HEK293 (cell line): ENCODE measurements around the gene HECTD3.

Experiments
- CTCF ChIA-PET: fragments of 350-600 bp; formaldehyde crosslinking; extraction: SDS; loops from one replicate; lab custom pipeline; 2021; ENCODE audit warnings: antibody characterized with exemption; lab: Yijun Ruan, JAX
- POLR2A ChIA-PET: fragments of 300-600 bp; formaldehyde crosslinking; extraction: SDS; loops from one replicate; lab custom pipeline; 2020; ENCODE audit warnings: antibody characterized with exemption, inconsistent platforms; lab: Yijun Ruan, JAX
- H3K27ac ChIP-seq: fragments of 200-500 bp; sonication (Bioruptor generic); 2 replicates; pipeline ENCODE4 v1.5.1; 2014; ENCODE audit warnings: low read depth, low read length, control low read depth, inconsistent platforms; ENCODE audit errors: extremely low read depth
- H3K36me3 ChIP-seq, 2 experiments: fragments of 200-500 bp in 1 of 2; sonication (Bioruptor generic) in 1 of 2; 1 replicate in 1 of 2; 2 replicates in 1 of 2; pipeline ENCODE4 v1.5.1; 2014 to 2017; ENCODE audit warnings: inconsistent platforms in 2 of 2, low read length in 2 of 2; ENCODE audit not compliant: control insufficient read depth in 2 of 2, insufficient read depth in 1 of 2
- H3K4me1 ChIP-seq: fragments of 200-500 bp; sonication (Bioruptor generic); 2 replicates; pipeline ENCODE4 v1.5.1; 2014; ENCODE audit warnings: mild to moderate bottlenecking, low read length, inconsistent platforms; ENCODE audit not compliant: control insufficient read depth, insufficient read depth
- H3K4me3 ChIP-seq: 2 replicates; pipeline ENCODE4 v1.5.1; 2011; ENCODE audit warnings: low read depth, mild to moderate bottlenecking, control low read depth, low read length, moderate library complexity
- H3K9me3 ChIP-seq: fragments of 200-500 bp; sonication (Bioruptor generic); 2 replicates; pipeline ENCODE4 v1.5.1; 2014; ENCODE audit warnings: low read depth, low read length, inconsistent platforms; ENCODE audit not compliant: control insufficient read depth, insufficient read depth
- GLI2 ChIP-seq: fragments of 450-650 bp; formaldehyde crosslinking; IDR thresholded peaks from 2 replicates; pipeline ENCODE4; 2017; ENCODE audit warnings: missing biosample characterization, missing genetic modification characterization, low read depth, borderline replicate concordance
- MEIS1 ChIP-seq: sonication (generic); formaldehyde crosslinking; IDR thresholded peaks from 2 replicates; pipeline ENCODE4 v1.8.1; 2022; ENCODE audit warnings: missing genetic modification reagents, mild to moderate bottlenecking, borderline replicate concordance
- MZF1 ChIP-seq: fragments of 450-650 bp; formaldehyde crosslinking; IDR thresholded peaks from 2 replicates; pipeline ENCODE4 v1.5.1; 2017; ENCODE audit warnings: missing biosample characterization, missing genetic modification characterization, borderline replicate concordance
- SCRT1 ChIP-seq: fragments of 450-650 bp; formaldehyde crosslinking; IDR thresholded peaks from 2 replicates; pipeline ENCODE4 v1.5.1; 2016; ENCODE audit warnings: missing biosample characterization, missing genetic modification characterization, borderline replicate concordance
- TRIM28 ChIP-seq: IDR thresholded peaks from 2 replicates; pipeline ENCODE4 v1.6.1; 2011; ENCODE audit warnings: low read length, control low read depth, borderline replicate concordance
- ZBTB21 ChIP-seq: fragments of 450-650 bp; formaldehyde crosslinking; IDR thresholded peaks from 2 replicates; pipeline ENCODE4 v1.5.1; 2017; ENCODE audit warnings: missing biosample characterization, missing genetic modification characterization
- ZBTB48 ChIP-seq: fragments of 450-650 bp; formaldehyde crosslinking; IDR thresholded peaks from 2 replicates; pipeline ENCODE4 v1.5.1; 2016; ENCODE audit warnings: missing biosample characterization, missing genetic modification characterization
- ZIC2 ChIP-seq: fragments of 450-650 bp; formaldehyde crosslinking; IDR thresholded peaks from 2 replicates; pipeline ENCODE4 v1.5.1; 2016; ENCODE audit warnings: missing biosample characterization, missing genetic modification characterization
- ZNF132 ChIP-seq: fragments of 450-650 bp; formaldehyde crosslinking; IDR thresholded peaks from 2 replicates; pipeline ENCODE4 v1.5.1; 2017; ENCODE audit warnings: missing biosample characterization, missing genetic modification characterization, borderline replicate concordance
- ZNF239 ChIP-seq: fragments of 450-650 bp; formaldehyde crosslinking; IDR thresholded peaks from 2 replicates; pipeline ENCODE4 v1.5.1; 2016; ENCODE audit warnings: missing biosample characterization, missing genetic modification characterization
- ZNF292 ChIP-seq: fragments of 450-650 bp; formaldehyde crosslinking; IDR thresholded peaks from 2 replicates; pipeline ENCODE4 v1.5.1; 2016; ENCODE audit warnings: low read depth, missing biosample characterization, missing genetic modification characterization, borderline replicate concordance
- ZNF423 ChIP-seq: fragments of 450-650 bp; formaldehyde crosslinking; IDR thresholded peaks from 2 replicates; pipeline ENCODE4 v1.5.1; 2016; ENCODE audit warnings: missing biosample characterization, missing genetic modification characterization
- ZNF433 ChIP-seq: fragments of 450-650 bp; formaldehyde crosslinking; IDR thresholded peaks from 2 replicates; pipeline ENCODE4 v1.5.1; 2016; ENCODE audit warnings: missing biosample characterization, missing genetic modification characterization, low read depth
- ZNF501 ChIP-seq: fragments of 450-650 bp; formaldehyde crosslinking; IDR thresholded peaks from 2 replicates; pipeline ENCODE4 v1.5.1; 2016; ENCODE audit warnings: missing biosample characterization, missing genetic modification characterization
- ZNF561 ChIP-seq: fragments of 450-650 bp; IDR thresholded peaks from 2 replicates; pipeline ENCODE4 v1.5.1; 2018; ENCODE audit warnings: missing biosample characterization, missing genetic modification characterization, borderline replicate concordance
- ZNF571 ChIP-seq: fragments of 450-650 bp; formaldehyde crosslinking; IDR thresholded peaks from 2 replicates; pipeline ENCODE4 v1.5.0; 2017; ENCODE audit warnings: missing biosample characterization, missing genetic modification characterization
- ZNF600 ChIP-seq: fragments of 450-650 bp; formaldehyde crosslinking; IDR thresholded peaks from 2 replicates; pipeline ENCODE4 v1.5.1; 2016; ENCODE audit warnings: missing biosample characterization, missing genetic modification characterization
- ZNF654 ChIP-seq: fragments of 450-650 bp; formaldehyde crosslinking; IDR thresholded peaks from 2 replicates; pipeline ENCODE4 v1.5.1; 2016; ENCODE audit warnings: low read depth, missing biosample characterization, missing genetic modification characterization
- ZNF660 ChIP-seq: fragments of 450-650 bp; IDR thresholded peaks from 2 replicates; pipeline ENCODE4 v1.5.1; 2018; ENCODE audit warnings: missing biosample characterization, mild to moderate bottlenecking, missing genetic modification characterization
- ZNF670 ChIP-seq: fragments of 450-650 bp; formaldehyde crosslinking; IDR thresholded peaks from 2 replicates; pipeline ENCODE4 v1.5.1; 2016; ENCODE audit warnings: missing biosample characterization, missing genetic modification characterization, low read depth
- ZNF785 ChIP-seq: fragments of 450-650 bp; formaldehyde crosslinking; IDR thresholded peaks from 2 replicates; pipeline ENCODE4 v1.5.1; 2016; ENCODE audit warnings: missing biosample characterization, missing genetic modification characterization
- TF ChIP-seq, protein P1 (sequence below): fragments of 450-650 bp; formaldehyde crosslinking; IDR thresholded peaks from 2 replicates; pipeline ENCODE4 v1.5.1; 2016; ENCODE audit warnings: missing biosample characterization, missing genetic modification characterization
- TF ChIP-seq, protein P2 (sequence below): fragments of 450-650 bp; formaldehyde crosslinking; conservative IDR thresholded peaks from 2 replicates; pipeline ENCODE4 v1.5.1; 2016; ENCODE audit warnings: low read depth, missing biosample characterization, missing genetic modification characterization
- TF ChIP-seq, protein P3 (sequence below): fragments of 450-650 bp; IDR thresholded peaks from 2 replicates; pipeline ENCODE4 v1.5.1; 2018; ENCODE audit warnings: missing biosample characterization, missing genetic modification characterization
- TF ChIP-seq, protein P4 (sequence below): fragments of 450-650 bp; formaldehyde crosslinking; IDR thresholded peaks from 2 replicates; pipeline ENCODE4 v1.5.1; 2016; ENCODE audit warnings: missing biosample characterization, missing genetic modification characterization, low read depth
- TF ChIP-seq, protein P5 (sequence below): fragments of 450-650 bp; formaldehyde crosslinking; IDR thresholded peaks from 2 replicates; pipeline ENCODE4 v1.5.1; 2017; ENCODE audit warnings: missing biosample characterization, missing genetic modification characterization

HECTD3 gene

DNA sequence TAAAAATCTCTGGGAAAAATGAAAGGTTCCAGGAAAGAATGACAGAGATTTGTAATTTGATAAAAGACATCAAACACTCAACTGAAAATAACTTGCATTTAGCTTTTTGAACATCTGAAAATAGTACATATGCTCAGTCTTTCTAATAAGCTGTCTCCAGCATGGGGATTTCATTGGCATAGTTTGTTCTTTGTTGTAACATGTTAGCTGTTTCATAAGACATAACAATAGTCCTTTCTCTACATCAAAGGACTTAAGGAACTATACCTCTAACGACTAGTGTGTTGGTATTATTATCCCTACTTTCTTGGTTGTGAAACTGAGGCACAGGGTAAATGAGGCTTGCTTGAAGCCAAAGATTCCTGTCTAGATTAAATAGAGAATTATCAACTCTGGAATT is 46.7 kb downstream of the HECTD3 start:
- CTCF ChIA-PET = interaction anchor here (0.7 kb wide), 1 partner anchor 40 kb away, joined by 3 read pairs; no protein-coding TSS in a partner anchor
- peaks cover 5% of the 10 kb centered on the region for H3K4me1 ChIP-seq
- no peak for TF ChIP-seq ZNF433 (tag by site-specific recombination)
- TF ChIP-seq ZNF670 = no peak
- no peak for TF ChIP-seq ZNF660 (tag by site-specific recombination)
- TF ChIP-seq ZNF571 (tag by site-specific recombination) = no peak
- no peak for TF ChIP-seq ZBTB48 (tag by site-specific recombination)
- TF ChIP-seq, protein P1, sequence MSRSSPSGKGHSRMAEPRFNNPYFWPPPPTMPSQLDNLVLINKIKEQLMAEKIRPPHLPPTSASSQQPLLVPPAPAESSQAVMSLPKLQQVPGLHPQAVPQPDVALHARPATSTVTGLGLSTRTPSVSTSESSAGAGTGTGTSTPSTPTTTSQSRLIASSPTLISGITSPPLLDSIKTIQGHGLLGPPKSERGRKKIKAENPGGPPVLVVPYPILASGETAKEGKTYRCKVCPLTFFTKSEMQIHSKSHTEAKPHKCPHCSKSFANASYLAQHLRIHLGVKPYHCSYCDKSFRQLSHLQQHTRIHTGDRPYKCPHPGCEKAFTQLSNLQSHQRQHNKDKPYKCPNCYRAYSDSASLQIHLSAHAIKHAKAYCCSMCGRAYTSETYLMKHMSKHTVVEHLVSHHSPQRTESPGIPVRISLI (tag by site-specific recombination) = no peak
- TF ChIP-seq ZNF132 (tag by site-specific recombination) = no peak
- no peak for TF ChIP-seq ZNF292
- TF ChIP-seq, protein P2, sequence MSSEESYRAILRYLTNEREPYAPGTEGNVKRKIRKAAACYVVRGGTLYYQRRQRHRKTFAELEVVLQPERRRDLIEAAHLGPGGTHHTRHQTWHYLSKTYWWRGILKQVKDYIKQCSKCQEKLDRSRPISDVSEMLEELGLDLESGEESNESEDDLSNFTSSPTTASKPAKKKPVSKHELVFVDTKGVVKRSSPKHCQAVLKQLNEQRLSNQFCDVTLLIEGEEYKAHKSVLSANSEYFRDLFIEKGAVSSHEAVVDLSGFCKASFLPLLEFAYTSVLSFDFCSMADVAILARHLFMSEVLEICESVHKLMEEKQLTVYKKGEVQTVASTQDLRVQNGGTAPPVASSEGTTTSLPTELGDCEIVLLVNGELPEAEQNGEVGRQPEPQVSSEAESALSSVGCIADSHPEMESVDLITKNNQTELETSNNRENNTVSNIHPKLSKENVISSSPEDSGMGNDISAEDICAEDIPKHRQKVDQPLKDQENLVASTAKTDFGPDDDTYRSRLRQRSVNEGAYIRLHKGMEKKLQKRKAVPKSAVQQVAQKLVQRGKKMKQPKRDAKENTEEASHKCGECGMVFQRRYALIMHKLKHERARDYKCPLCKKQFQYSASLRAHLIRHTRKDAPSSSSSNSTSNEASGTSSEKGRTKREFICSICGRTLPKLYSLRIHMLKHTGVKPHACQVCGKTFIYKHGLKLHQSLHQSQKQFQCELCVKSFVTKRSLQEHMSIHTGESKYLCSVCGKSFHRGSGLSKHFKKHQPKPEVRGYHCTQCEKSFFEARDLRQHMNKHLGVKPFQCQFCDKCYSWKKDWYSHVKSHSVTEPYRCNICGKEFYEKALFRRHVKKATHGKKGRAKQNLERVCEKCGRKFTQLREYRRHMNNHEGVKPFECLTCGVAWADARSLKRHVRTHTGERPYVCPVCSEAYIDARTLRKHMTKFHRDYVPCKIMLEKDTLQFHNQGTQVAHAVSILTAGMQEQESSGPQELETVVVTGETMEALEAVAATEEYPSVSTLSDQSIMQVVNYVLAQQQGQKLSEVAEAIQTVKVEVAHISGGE (tag by site-specific recombination) = no peak
- no peak for TF ChIP-seq ZNF423
- no peak for TF ChIP-seq ZNF600 (tag by site-specific recombination)
- no peak for TF ChIP-seq GLI2
- no peak for TF ChIP-seq ZBTB21 (tag by site-specific recombination)
- no peak for TF ChIP-seq SCRT1
- TF ChIP-seq ZNF239 (tag by site-specific recombination) = no peak
- TF ChIP-seq, protein P3, sequence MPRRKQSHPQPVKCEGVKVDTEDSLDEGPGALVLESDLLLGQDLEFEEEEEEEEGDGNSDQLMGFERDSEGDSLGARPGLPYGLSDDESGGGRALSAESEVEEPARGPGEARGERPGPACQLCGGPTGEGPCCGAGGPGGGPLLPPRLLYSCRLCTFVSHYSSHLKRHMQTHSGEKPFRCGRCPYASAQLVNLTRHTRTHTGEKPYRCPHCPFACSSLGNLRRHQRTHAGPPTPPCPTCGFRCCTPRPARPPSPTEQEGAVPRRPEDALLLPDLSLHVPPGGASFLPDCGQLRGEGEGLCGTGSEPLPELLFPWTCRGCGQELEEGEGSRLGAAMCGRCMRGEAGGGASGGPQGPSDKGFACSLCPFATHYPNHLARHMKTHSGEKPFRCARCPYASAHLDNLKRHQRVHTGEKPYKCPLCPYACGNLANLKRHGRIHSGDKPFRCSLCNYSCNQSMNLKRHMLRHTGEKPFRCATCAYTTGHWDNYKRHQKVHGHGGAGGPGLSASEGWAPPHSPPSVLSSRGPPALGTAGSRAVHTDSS = no peak
- no peak for TF ChIP-seq ZNF561
- no peak for TF ChIP-seq TRIM28
- TF ChIP-seq MEIS1 (CRISPR knock-in tag) = no peak
- TF ChIP-seq ZNF785 = no peak
- TF ChIP-seq, all 188 proteins: peak for 0
- Histone ChIP-seq H3K9me3 (no peaks in the 10 kb centered on the region), H3K36me3 (no peaks in the 10 kb centered on the region; a peak in 1 of 3 replicates), H3K4me3 (no peak overlapping the region), H3K27ac (no peak overlapping the region)
- POLR2A ChIA-PET = no interaction called here

DNA sequence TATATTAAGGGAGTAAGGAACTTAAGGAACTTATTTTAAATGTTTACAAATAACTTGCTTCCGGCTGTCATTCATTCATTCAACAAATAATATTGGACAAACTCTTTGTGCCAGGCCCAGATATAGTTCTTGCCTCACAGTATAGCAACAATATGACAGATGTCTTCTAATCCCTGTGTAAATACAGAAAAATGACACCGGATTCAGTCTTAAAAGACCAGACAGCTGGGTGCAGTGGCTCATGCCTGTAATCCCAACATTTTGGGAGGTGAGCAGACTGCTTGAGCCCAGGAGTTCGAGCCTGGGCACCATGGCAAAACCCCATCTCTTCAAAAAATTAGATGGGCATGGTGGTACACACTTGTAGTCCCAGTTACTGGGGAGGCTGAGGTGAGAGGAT is 48.4 kb downstream of the HECTD3 start:
- ChIA-PET POLR2A (interaction anchor here (1.1 kb wide), 1 partner anchor 49 kb away, joined by 4 read pairs; the partner anchor contains the start of genes HECTD3 and UROD), CTCF (no interaction called here)
- Histone ChIP-seq H3K4me3 (no peak overlapping the region), H3K27ac (no peak overlapping the region), H3K4me1 (no peaks in the 10 kb centered on the region), H3K36me3 (peaks cover 0 to 10% of the 10 kb centered on the region in 2 experiments; a peak in 2 of 3 replicates), H3K9me3 (no peaks in the 10 kb centered on the region)
- no peak for TF ChIP-seq MZF1
- TF ChIP-seq, protein P4, sequence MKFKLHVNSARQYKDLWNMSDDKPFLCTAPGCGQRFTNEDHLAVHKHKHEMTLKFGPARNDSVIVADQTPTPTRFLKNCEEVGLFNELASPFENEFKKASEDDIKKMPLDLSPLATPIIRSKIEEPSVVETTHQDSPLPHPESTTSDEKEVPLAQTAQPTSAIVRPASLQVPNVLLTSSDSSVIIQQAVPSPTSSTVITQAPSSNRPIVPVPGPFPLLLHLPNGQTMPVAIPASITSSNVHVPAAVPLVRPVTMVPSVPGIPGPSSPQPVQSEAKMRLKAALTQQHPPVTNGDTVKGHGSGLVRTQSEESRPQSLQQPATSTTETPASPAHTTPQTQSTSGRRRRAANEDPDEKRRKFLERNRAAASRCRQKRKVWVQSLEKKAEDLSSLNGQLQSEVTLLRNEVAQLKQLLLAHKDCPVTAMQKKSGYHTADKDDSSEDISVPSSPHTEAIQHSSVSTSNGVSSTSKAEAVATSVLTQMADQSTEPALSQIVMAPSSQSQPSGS (tag by site-specific recombination) = no peak
- TF ChIP-seq, protein P5, sequence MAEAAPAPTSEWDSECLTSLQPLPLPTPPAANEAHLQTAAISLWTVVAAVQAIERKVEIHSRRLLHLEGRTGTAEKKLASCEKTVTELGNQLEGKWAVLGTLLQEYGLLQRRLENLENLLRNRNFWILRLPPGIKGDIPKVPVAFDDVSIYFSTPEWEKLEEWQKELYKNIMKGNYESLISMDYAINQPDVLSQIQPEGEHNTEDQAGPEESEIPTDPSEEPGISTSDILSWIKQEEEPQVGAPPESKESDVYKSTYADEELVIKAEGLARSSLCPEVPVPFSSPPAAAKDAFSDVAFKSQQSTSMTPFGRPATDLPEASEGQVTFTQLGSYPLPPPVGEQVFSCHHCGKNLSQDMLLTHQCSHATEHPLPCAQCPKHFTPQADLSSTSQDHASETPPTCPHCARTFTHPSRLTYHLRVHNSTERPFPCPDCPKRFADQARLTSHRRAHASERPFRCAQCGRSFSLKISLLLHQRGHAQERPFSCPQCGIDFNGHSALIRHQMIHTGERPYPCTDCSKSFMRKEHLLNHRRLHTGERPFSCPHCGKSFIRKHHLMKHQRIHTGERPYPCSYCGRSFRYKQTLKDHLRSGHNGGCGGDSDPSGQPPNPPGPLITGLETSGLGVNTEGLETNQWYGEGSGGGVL (tag by site-specific recombination) = no peak
- no peak for TF ChIP-seq ZNF654 (tag by site-specific recombination)
- no peak for TF ChIP-seq ZNF501 (tag by site-specific recombination)
- no peak for TF ChIP-seq ZIC2
